Colon (tissue), 2 donors: ENCODE measurements around the gene S100A12.

Experiments used
- FAIRE-seq: peaks from 2 replicates; lab custom pipeline; 2012; peaks lifted over from hg19 to GRCh38; lab: Jason Lieb, UNC
- donor health status: control.
- donor health status: control.

The S100A12 gene

GRCh38 chr1:153324912-153325311, 50.5 kb downstream of the S100A12 start:
- FAIRE-seq: no peak
